HG02798 (cell line): ENCODE measurements around the gene RASGRP3.
"Not testable (repeated sequence)": the region's sequence is repeated elsewhere in the genome, so short reads cannot be mapped to it uniquely, and the experiment has no call there.

Source experiments
- ATAC-seq: cut with Tn5 transposase; IDR thresholded peaks from one replicate; pipeline ENCODE4 v1.9.1; 2021; ENCODE audit warnings: mild to moderate bottlenecking; ENCODE audit not compliant: unreplicated experiment, poor library complexity

RASGRP3 gene

GRCh38 chr2:33452545-33452944, 23.9 kb upstream of the RASGRP3 start:
- no peak for ATAC-seq

GRCh38 chr2:33453905-33454479, 22.5 kb upstream of the RASGRP3 start:
- no peak for ATAC-seq

- peak; percentile 76 for ATAC-seq
Measured at GRCh38 chr2:33457556-33458247, 18.7 kb upstream of the RASGRP3 start.

- ATAC-seq, result no peak
Measured at GRCh38 chr2:33458248-33458819, 18.1 kb upstream of the RASGRP3 start.

GRCh38 chr2:33459745-33460144, 16.7 kb upstream of the RASGRP3 start:
- no peak for ATAC-seq

GRCh38 chr2:33462512-33462911, 13.9 kb upstream of the RASGRP3 start:
- not testable (repeated sequence) for ATAC-seq

- no peak for ATAC-seq
Measured at GRCh38 chr2:33467413-33467812, 9.0 kb upstream of the RASGRP3 start.

- no peak for ATAC-seq
Measured at GRCh38 chr2:33469238-33469637, 7.2 kb upstream of the RASGRP3 start.

- ATAC-seq, result peak; percentile 47
Measured at GRCh38 chr2:33475224-33476130, 972 bp upstream of the RASGRP3 start.

- ATAC-seq, result no peak
Measured at GRCh38 chr2:33476793-33477190, 343 bp downstream of the RASGRP3 start.

- peak; percentile 31 for ATAC-seq
Measured at GRCh38 chr2:33477473-33478468, 1.3 kb downstream of the RASGRP3 start.

- ATAC-seq, result peak; percentile 11
Measured at GRCh38 chr2:33478968-33479731, 2.7 kb downstream of the RASGRP3 start.

- no peak for ATAC-seq
Measured at GRCh38 chr2:33482518-33482917, 6.1 kb downstream of the RASGRP3 start.

GRCh38 chr2:33484042-33484621, 7.7 kb downstream of the RASGRP3 start:
- no peak for ATAC-seq

- ATAC-seq, result no peak
Measured at GRCh38 chr2:33485051-33485450, 8.6 kb downstream of the RASGRP3 start.

GRCh38 chr2:33486544-33486943, 10.1 kb downstream of the RASGRP3 start:
- no peak for ATAC-seq

GRCh38 chr2:33488178-33488690, 11.8 kb downstream of the RASGRP3 start:
- ATAC-seq, result peak; percentile 37
